Amygdala (tissue), 56 donors: ENCODE measurements around the gene PSPN.
"Not testable (repeated sequence)": the region's sequence is repeated elsewhere in the genome, so short reads cannot be mapped to it uniquely, and the experiment has no call there.

ENCODE experiments used
- DNase-seq, 56 donors: peaks; one replicate each; lab custom pipeline; 2025; lab: John Stamatoyannopoulos, UW

The PSPN gene

DNA sequence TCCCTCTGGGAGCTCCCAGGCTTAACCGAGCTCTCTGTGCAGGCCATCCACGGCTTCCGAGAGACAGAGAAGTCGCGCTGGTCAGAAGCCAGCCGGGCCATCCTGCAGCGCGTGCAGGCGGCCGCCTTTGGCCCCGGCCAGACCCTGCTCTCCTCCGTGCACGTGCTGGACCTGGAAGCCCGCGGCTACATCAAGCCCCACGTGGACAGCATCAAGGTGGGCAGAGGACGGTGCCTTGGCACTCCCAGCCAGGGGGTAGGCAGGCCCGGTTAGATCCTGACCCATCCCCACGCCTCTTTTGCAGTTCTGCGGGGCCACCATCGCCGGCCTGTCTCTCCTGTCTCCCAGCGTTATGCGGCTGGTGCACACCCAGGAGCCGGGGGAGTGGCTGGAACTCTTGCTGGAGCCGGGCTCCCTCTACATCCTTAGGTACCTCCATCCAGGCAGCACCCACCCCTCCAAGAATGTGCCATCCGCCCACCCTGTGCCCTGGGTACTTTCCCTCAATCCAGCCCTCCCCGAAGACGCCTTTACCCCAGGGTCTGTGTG is 1.5 kb downstream of the PSPN start:
- no peak for DNase-seq

DNA sequence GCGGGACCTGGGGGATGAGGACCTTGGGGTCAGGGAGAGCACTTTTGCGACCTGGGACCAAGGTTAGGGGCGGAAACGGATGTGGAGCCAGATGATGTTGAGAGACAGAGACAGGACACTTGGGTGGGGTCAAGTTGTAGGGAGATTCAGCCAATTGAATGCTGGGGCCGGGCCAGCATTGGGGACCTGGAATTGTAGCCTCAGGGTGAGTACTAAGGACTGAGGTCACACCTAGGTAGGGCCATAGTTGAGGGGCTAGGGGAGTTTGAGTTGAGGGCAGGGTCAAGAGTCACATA is 2.0 kb downstream of the PSPN start:
- DNase-seq, result no peak

DNA sequence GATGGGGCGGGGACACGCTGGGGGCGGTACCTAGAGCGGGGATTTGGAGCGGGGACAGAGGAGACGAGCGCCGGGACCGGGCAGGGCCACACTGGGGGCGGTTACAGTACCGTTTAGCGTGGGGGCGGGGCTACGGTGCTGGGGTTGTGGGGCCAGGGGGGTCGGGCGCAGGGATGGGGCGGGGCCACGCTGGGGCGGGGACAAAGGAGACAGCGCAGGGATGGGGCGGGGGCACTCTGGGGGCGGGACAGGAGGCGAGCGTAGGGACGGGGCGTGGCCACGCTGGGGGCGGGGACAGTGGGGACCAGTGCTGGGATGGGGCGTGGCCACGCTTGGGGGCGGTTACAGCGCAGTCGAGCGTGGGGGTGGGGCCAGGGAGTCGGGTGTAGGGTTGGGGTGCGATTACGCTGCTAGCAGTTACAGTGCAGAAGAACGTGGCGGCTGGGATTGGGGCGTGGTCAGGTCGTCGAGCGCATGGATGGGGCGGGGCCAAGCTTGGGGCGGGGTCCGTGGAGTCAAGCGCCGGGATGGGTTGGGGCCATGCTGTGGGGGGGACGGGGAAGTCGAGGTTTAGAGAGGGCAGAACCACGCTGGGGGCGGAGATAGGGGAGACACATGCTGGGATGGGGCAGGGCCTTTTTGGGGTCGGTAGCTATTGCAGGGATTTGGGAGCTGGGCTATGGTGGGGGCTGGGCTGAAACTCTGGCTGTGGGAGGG is 2.5 kb downstream of the PSPN start:
- DNase-seq, result peak; percentile 40 to 99 (median 96)

DNA sequence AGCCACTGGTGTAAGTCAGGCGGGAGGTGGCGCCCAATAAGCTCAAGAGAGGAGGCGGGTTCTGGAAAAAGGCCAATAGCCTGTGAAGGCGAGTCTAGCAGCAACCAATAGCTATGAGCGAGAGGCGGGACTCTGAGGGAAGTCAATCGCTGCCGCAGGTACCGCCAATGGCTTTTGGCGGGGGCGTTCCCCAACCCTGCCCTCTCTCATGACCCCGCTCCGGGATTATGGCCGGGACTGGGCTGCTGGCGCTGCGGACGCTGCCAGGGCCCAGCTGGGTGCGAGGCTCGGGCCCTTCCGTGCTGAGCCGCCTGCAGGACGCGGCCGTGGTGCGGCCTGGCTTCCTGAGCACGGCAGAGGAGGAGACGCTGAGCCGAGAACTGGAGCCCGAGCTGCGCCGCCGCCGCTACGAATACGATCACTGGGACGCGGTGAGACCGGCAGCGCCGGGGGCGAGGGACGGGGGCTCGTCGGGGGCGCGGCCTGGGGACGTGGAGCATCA is 3.1 kb downstream of the PSPN start, which contains the start of gene ALKBH7:
TSS of gene ALKBH7 (plus strand) at position 201 of the 502 bp plus-strand sequence. CDS start at position 228, 27 bp downstream.
- DNase-seq, result peak; percentile 80 to 99 (median 97)

DNA sequence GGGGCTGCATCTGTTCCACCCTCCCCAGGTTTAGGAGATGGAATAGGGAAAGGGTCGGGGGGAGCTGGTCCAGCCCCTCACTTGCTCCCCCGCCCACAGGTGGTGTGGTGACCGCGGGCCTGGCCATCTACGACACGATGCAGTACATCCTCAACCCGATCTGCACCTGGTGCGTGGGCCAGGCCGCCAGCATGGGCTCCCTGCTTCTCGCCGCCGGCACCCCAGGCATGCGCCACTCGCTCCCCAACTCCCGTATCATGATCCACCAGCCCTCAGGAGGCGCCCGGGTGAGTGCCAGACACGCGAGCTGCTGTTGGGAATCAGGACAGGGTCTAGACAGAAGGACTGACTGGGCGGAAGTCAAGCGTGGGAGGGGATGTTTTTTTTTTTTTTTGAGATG is 11.4 kb downstream of the PSPN start:
- DNase-seq, result no peak

DNA sequence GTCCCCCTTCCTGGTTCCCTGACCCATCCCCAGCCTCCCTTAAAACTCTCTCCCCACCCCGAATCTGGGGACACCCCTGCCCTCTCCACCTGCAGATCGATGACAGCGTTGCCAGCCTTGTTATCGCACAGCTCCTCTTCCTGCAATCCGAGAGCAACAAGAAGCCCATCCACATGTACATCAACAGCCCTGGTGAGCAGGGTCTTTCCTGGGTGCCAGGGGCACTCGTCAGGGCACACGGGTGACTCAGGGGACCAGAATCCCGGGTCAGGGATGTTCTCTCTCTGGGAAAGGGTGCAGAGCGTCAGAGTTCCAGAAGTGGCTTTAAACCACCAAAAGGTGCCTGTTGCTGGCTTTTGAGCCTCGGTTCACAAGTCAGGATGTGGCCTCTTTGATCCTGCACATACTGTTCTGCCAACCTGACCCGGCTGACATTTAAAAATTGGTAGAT is 13.4 kb downstream of the PSPN start:
- DNase-seq, result no peak

DNA sequence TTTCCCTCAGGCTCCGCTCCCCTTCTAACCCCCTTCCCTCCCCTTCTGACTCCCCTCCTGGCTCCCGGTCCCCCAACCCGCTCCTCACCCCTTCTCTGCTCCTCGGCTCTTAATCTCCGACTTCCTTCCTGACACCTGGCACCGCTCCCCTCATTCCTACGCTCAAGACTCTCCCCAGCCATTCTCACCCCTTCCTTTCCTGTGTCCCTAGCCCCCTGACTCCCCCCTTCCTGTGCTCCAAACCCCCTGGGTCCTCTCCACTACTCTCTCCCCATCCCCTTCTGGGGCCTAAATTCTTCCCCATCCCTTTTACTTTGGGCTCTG is 13.7 kb downstream of the PSPN start:
- DNase-seq, result no peak

DNA sequence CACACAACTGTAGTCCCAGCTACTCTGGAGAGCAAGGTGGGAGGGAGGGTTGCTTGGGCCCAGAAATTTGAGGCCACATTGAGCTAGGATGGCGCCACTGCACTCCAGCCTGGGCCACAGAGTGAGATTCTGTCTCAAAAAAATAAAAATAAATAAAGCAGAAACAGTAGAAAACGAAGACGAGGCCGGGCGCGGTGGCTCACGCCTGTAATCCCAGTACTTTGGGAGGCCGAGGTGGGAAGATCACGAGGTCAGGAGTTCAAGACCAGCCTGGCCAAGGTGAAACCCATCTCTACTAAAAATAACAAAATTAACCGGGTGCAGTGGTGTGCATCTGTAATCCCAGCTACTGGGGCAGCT is 14.9 kb downstream of the PSPN start:
- DNase-seq, result not testable (repeated sequence)

DNA sequence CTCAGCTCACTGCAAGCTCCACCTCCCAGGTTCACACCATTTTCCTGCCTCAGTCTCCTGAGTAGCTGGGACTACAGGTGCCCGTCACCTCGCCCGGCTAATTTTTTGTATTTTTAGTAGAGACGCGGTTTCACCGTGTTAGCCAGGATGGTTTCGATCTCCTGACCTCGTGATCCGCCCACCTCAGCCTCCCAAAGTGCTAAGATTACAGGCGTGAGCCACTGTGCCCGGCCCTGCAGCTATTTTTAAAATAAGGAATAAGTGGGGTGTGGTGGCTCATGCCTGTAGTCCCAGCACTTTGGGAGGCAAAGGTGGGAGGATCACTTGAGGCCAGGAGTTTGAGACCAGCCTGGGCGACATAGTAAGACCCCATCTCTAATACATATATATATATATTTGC is 15.3 kb downstream of the PSPN start:
- DNase-seq, result not testable (repeated sequence)

DNA sequence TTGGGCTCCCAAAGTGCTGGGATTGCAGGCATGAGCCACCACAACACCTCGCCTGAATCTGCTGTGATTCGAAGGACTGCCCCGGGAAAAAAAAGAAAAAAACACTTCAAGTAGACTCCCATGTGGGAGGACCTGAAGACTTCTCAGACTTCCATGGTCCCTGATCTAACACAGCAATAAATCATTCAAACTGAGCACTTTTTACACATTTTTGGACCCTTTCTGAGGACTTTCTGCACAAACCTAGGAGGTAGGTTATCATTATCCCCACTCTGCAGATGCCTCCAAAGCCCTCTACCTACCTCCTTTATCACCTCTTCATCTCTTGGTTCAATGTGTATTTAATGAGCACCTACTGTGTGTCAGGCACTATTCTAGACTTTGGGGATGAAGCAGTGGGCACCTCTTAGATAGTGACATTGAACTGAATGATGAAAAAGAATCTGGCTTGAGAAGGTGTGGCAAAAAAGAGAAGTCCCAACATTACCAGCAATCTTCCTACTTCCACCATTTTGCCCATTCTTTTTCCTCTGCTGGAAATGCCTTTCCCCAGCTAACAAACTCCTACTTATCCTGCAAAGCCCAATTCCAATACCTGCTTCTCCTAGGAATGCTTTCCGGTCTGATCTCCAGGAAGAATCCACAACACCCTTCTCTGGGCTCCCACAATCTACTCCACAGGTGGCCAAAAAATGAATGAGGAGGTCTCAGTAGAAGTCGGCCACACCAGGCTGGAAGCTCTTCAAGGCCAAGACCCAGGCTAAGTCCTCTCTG is 16.0 kb downstream of the PSPN start:
- DNase-seq, result no peak

DNA sequence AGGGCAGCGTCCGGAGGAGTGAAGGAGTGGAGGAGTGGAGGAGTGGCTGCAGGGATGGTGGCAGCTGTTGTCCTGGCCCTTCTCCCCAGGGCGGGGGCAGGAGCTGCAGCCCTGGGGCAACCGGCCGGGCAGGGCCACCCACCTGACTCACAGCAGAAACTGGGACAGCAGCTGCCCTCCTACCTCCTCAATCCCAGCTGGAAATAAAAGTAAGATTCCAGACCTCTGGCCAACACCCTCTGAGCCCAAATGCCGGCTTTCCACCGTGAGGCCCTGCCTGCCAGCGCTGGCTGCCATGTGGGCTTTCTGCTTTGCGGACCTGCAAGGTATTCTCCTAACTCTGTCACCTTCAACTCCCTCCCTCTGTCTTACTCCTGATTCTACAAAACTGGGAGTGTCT is 17.7 kb downstream of the PSPN start:
- no peak for DNase-seq

DNA sequence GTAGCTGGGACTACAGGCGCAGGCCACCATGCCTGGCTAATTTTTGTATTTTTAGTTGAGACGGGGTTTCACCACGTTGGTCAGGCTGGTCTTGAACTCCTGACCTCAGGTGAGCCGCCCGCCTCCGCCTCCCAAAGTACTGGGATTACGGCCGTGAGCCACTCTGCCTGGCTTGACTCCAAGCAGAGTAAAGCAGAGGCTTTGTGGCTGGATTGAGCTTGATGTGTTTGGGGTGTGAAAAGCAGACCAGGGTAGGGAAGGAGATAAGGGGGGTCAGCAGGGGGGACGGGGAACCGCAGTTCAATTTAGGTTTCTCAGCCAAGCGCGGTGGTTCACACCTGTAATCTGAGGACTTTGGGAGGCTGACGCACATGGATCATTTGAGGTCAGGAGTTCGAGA is 18.6 kb downstream of the PSPN start:
- no peak for DNase-seq

DNA sequence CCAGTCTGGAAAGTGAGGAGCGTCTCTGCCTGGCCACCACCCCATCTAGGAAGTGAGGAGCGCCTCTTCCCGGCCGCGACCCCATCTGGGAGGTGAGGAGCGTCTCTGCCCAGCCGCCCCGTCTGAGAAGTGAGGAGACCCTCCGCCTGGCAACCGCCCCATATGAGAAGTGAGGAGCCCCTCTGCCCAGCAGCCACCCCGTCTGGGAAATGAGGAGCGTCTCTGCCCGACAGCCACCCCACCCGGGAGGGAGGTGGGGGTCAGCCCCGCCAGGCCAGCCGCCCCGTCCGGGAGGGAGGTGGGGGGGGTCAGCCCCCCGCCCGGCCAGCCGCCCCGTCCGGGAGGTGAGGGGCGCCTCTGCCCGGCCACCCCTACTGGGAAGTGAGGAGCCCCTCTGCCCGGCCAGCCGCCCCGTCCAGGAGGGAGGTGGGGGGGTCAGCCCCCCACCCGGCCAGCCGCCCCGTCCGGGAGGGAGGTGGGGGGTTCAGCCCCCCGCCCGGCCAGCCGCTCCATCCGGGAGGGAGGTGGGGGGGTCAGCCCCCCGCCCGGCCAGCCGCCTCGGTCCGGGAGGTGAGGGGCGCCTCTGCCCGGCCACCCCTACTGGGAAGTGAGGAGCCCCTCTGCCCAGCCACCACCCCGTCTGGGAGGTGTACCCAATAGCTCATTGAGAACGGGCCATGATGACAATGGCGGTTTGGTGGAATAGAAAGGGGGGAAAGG is 20.3 kb downstream of the PSPN start:
- DNase-seq, result not testable (repeated sequence)

DNA sequence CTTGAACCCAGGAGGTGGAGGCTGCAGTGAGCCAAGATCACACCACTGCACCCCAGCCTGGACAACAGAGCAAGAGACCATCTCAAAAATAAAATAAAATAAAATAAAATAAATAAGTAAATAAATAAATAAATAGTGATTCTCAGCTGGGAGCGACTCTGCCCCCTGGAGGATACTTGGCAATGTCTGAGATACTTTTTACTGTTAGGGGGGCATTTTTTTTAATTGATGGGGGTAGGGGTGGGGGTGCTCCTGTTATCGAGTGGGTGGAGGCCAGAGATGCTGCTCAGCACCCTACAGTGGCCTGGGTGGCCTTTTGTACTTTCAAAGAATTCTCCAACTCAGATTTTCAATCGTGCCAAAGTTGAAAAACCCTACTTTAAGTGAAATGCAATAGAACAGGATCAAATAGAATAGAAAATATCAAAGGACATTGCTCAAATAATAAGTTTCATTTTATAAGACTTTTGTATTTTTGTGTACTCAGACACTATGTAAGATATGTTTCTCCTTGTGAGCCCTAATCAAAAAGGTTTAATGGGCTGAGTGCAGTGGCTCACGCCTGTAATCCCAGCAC is 21.5 kb downstream of the PSPN start:
- DNase-seq, result no peak

DNA sequence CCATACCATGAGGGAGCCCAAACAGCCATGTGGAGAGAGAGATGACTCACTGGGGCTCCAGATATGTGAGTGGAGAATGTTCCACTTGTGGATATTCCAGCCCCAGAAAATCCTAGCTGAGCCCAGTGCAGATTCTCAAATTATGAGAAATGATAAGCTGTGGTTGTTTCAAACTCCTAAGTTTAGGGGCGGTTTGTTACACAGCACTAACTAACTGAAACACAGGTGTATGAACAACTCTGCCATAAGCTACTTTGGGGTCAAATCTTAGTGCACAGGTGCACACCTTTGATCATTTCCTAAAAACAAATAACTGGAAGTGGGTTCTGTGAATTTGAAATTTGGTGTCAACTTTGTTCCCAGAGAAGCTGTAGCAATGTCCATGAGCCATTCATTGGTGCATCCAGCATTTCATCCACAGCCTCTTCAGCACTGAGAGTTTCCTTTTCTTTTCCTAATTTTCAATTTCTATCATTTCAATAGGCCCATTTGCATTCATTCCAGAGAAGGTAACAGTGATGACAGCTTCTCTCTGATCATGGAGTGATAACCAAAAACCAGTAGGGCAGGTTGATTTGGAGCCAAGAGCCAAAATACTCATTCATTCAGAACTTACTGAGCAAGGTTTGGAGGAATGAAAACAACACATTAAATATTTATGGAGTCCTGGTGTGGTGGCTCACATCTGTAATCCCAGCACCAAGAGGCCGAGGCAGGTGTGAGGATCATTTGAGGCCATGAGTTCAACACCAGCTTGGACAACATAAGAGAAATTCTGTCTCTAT is 23.2 kb downstream of the PSPN start:
- no peak for DNase-seq

DNA sequence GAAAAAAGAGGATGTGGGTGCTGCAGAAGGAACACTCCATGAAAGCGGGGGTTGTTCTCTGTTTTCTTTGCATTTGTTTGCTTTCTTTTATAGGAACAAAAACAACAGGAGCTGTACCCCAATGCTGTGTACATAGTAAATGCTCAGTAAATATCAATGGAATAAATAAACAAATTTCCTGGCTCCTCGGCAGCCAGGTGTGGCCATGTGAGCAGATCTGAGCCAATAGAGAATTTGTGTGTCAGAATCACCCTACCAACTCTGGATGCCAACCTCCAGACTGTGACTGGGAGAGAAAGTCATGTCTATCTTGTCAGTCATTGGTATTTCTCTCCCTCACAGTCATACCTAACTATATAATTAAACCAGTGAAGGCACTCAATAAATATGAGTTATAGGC is 25.0 kb downstream of the PSPN start:
- DNase-seq, result no peak

DNA sequence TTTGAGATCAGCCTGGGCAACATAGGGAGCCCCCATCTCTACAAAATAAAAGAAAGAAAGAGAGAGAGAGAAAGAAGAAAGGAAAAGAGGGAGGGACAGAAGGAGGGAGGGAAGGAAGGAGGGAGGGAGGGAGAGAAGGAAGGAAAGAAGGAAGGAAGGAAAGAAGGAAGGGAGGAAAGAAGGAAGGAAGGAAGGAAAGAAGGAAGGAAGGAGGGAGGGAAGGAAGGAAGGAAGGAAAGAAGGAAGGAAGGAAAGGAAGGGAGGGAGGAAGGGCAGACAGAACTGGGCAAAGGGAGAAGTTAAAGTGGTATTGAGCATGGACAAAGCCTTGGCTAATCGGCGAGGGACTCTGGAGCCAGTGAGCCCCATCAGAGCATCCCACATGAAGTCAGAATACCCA is 26.5 kb downstream of the PSPN start:
- DNase-seq, result not testable (repeated sequence)

DNA sequence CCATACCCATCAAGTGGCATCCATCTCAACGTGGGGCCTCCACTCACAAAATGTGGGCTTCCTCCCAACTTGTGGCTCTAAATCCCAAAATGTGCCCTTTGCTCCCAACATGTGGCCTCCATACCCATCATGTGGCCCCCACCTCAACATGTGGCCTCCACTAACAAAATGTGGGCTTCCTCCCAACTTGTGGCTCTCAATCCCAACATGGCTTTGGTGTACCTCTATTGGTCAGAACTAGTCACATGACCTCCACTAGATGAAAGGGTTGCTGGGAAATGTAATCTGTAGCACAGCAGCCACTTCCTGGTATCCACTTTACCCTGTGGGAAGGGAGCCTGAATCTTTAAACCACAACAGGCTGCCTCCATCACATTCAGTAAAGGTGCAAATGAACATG is 32.3 kb downstream of the PSPN start:
- DNase-seq, result no peak

DNA sequence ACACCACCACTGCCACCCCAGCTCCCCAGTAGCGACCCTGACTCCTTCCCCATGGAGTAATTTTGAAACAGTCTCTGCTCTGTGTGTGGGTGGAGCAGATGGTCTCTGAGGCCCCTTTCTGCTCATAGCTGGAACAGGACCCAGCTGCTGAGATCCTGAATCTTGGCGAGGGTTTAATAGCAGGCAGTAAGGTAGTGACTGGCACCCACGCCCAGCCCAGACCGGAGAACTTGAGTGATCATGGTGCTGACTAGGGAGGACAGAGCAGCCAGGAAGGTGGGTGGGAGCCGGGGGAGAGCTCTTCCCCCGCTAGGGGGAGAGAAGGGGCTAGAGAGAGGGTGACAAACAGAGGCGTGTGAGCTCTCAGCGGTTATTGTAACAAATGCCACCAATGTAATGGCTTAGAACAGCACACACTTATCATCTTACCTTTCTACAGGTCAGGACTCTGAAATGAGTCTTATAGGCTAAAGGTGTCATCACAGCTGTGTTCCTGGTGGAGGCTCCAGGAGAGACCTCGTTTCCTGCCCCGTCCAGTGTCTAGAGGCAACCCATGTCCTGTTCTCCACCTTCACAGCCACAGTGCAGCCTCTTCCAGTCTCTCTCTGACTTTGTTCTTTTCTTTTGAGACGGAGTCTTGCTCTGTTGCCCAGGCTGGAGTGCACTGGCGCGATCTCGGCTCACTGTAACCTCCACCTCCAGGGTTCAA is 35.1 kb downstream of the PSPN start:
- DNase-seq, result peak in 2 of 56 donors; percentile 1 to 2
